Frontal cortex (tissue), 4 donors: ENCODE measurements around the gene APLP2. TPM values are rescaled to one million over a fixed set of nuclear protein-coding genes. Genes with fewer than 3 reads are reported as not detected.
"Not testable (repeated sequence)": the region's sequence is repeated elsewhere in the genome, so short reads cannot be mapped to it uniquely, and the experiment has no call there.

ENCODE experiments used
- DNase-seq, 2 donors: peaks; one replicate each; pipeline ENCODE4 v3.0.0; 2012; ENCODE audit warnings: low spot score in 2 of 2
- FAIRE-seq: peaks from 2 replicates; lab custom pipeline; 2012; peaks lifted over from hg19 to GRCh38; lab: Jason Lieb, UNC
- total RNA-seq: library from RNA; depleted of rRNA; stranded (reverse); fragments of >200 nt; gene quantifications from one replicate; pipeline ENCODE4 v1.2.3, GENCODE V29; 2014
- donor health status: control.
- donor health status: control.
- donor health status: control.

Gene APLP2
- total RNA-seq, 1 donor from 2014 or later: 241 TPM

DNA sequence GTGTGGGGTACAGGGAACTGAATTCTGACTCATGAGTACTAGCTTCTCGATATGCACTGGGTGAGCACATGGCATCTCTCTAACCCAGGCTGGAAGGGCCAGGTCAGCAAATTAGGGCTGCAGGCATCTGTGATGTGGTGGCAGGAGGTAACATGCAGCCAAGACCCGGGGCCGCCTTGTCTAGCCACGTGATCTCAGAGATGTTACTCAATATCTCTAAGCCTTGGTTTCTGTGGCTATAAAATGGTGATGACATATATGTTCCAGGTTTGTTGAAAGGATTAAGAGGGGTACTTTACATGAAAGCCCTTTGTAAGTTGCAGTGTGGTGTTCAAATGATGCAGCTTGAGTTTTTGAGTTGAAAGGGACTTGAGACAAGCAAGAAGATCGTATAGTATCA, 93.0 kb downstream of the APLP2 start:
- DNase-seq (no peak), FAIRE-seq (no peak)

DNA sequence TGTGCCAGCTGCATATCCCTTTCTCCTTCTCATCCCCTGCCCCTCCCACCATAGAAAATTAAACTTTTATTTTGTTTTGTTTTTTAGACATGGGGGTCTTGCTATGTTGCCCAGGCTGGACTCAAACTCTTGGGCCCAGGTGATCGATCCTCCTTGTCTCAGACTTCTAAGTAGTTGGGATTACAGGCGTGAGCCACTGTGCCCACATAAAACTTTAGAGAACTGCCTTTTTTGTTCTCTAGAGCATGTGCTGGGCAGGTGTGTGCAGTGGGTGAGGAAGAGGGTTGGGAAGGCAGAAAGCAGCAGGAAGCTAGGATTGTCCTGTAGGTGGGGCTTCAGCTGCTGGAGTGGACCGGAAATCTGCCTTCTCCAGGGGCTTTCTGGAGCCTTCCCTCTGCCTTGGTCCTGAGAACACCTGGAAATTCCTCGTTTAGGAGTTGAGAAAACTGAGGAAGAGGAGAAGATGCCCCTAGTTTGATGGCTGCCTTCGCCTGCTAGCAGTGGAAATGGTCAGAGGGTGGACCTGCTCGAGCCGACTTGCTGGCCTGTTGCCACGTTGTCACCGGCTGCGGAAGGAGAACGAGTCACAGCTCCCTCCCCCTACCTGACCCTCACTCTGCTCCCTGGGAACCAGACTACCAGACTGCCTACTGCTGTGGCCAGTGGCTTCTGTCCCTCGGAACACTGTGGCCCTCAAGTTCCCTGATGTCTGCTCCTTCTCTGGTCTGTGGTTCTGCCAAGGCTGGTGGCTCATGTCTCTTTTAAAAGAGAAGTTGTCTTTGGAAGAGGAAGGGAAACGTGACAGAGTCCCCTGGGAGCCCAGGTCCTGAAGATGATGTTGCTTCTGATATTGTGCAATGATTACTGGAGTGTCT, 93.9 kb downstream of the APLP2 start:
- FAIRE-seq (no peak), DNase-seq (no peak)

DNA sequence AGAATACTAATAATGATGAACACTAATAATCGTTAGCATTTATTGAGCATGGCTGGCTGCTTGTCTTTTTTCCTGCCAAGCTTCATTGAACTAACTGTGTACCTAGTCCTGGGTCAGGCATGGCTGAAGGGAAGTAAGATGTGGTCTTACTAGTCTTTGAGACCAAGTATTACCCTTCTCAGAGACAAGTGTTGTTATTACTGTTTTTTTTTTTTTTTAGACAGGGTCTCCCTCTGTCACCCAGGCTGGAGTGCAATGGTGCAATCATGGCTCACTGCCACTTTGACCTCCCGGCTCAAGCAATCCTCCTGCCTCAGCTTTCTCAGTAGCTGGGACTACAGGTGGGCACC, 94.5 kb downstream of the APLP2 start:
- FAIRE-seq: no peak

DNA sequence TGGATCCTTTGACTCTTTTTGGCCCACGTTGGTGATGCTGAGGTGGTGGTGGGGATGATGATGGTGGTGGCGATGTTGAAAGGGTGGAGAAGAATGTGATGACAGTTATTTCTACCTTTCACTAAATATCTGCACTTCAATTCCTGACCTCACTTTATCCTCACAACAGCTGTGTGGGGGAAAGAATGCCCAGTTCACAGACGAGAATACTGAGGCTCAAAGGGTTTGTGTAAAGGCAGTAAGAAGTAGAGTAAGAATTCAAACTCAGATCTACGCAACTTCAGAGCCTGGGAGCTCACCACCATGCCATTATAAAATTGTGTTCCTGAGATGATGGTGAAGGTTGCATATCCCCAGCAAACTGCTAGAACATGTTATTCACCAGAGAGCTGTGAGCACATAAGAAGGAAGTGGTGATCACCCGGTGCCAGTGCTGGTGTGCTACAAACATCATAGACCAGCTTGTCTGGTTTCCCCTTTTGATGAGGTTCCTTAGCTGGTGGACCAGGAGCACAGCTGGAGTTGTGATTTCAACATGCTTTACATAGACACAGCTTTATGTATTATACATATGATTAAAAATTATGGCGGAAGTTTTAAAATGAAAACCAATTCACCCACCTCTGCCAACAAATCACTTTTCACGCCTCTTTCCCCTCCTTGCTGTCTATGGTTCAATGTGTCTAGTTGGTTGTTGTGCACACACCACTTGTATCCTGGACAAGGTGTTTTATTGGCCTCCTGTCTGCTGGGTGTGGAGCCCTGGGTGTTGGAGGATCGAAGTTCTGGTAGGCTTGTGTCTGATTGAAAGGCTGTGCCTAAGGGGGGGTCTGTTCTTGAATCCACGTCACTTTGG, 96.1 kb downstream of the APLP2 start:
- no peak for DNase-seq
- no peak for FAIRE-seq

More for the DNA sequence above, 94.5 kb downstream of the APLP2 start:
- no peak for DNase-seq

DNA sequence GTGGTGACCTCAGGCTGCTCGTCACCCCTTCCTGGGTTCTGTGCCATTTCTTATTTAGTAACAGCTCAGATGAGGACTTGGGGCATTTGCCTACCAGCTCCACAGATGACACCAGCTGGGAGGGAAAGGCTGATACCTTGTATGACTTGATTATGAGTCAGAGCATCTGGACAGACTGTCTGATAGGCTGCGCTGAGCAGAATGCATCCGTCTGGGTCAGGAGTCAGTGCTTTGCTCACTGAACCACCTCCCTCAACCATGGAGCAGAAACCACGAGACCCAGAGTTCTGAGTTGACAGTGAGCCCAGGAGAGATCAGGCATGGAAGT, 96.7 kb downstream of the APLP2 start:
- FAIRE-seq: no peak
- no peak for DNase-seq

DNA sequence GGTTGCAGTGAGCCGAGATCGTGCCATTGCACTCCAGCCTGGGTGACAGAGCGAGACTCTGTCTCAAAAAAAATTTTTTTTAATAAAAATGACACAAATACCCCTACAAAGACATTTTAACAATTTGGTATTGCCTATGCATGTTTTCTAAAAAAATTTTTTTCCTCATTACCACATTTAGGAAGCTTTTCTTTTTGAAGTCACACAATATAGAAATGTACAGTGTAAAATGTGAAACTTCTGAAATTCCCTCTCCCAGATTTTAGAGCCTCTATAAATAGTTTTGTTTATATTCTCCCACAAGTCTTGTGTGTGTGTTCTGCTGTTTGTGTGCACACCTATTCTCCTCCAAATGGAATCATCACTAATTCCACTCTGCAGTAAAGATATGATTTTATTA, 97.5 kb downstream of the APLP2 start:
- DNase-seq (no peak), FAIRE-seq (no peak)

DNA sequence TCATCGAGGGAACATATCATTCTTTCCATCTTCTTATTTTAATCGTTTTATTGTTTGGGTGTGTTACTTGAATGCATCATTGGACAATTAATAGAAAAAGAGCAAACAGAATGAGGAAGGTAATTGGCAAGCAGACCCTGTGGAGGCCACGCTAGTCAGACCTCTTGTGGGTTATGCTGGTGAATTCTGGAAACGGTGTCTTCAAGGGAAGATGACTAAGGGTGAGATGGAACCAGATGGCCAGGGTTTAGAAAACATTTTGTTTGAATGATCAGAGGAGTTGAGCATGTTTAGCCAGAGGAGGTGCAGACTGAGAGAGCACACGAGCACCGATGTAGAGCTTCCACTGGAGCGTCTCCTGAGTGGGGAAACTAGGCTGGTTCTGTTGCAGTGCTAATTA, 98.4 kb downstream of the APLP2 start:
- FAIRE-seq (no peak), DNase-seq (no peak)

DNA sequence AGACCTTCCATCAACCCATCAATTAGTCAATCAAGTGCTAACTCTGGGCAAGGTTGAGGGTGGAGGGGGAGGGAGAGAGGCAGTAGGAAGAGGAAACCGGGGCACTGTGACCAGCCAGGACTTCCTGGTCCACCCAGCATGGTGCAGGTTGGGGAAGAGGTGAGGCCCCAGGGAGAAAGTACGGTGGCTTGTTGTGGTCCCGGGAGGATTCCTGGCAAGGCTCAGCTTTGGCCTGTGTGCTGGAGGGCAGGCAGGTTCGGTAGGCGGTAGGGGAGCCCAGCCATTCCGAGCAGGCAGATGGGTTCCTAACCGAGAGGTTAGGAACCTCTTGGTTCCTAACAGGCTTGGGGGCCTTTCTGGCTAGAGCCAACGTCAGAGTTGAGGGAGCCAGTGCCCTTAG, 100.7 kb downstream of the APLP2 start:
- DNase-seq (no peak), FAIRE-seq (no peak)

DNA sequence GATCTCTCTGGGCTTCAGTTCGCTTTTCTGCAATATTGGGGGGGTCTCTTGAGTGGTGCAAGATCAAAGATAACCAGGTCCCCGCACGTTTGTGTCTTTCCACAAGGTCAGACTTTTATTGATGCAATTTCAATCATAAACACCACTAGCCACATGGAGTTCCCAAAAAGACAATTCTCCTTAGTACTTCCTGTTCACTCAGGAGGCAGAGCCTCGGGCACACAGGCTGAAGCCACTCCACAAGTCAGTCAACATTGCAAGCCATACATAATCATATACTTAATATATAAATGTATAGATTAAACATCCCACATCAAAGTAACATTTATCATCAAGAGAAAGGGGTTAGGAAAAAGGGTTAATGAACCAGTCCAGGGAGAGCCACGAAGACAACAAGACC, 101.8 kb downstream of the APLP2 start:
- no peak for DNase-seq
- no peak for FAIRE-seq

DNA sequence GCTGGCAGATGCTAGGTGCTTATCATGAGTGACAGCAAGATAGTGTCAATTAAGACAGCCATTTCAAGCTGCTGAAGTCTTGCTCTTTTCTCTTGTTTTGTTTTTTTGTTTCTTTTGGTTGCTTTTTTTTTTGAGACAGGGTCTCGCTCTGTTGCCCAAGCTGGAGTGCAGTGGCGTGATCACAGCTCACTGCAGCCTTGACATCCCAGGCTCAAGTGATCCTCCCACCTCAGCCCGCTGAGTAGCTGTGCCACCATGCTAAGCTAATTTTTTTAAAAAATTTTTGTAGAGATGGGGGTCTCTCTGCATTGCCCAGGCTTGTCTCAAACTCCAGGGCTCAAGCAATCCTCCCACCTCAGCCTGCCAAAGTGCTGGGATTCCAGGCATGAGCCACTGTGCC, 102.3 kb downstream of the APLP2 start:
- DNase-seq, FAIRE-seq: not testable (repeated sequence)

DNA sequence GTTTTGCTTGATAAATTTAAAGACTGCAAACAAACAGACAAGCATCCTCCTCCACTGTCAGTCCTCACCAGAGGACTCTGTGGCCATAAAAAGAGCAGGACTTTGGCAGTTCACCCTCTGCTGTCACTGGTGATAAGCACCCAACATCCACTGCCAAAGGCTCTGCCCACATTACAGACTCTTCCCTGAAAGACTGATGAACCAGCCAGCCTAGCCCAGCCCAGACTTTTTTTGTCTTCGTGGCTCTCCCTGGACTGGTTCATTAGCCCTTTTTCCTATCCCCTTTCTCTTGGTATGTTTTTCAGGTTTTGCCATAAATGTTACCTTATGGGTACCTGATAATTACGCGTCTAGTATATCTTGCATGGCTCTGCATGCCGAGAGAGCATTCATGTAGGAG, 104.9 kb downstream of the APLP2 start:
- no peak for DNase-seq
- no peak for FAIRE-seq

DNA sequence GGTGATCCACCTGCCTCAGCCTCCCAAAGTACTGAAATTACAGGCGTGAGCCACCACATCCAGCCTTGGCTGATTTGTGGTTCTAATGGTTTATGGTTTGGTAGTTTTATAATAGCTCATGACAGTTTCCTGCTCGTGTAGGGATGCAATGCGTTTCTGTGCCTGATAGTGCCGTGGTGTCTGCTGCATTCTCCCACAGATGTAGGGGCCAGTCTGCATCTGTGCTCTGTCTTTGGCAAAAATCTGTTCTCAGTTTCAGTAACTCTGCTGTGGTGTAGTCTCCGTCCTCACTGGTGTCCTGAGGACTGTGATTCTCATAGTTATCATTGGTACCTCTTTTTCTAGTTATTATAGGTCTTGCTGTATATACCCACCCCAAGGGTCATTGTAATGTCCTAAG, 106.2 kb downstream of the APLP2 start:
- no peak for DNase-seq
- FAIRE-seq: no peak

DNA sequence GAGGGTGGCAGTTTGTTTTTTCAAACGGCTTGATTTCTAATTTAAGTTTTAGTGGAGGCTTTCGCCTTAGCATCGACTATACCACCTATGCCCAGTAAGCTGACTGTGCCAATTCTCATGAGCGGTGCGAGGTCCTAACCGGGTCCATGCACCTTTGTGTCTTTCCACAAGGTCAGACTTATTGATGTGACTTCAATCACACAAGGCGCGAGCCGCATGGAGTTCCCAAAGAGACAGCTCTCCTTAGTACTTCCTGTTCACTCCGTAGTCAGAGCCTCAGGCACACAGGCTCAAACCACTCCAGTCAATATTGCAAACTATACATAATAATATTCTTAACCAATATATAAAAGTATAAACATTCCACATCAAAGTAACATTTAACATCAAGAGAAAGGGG, 108.1 kb downstream of the APLP2 start:
- FAIRE-seq (no peak), DNase-seq (no peak)

DNA sequence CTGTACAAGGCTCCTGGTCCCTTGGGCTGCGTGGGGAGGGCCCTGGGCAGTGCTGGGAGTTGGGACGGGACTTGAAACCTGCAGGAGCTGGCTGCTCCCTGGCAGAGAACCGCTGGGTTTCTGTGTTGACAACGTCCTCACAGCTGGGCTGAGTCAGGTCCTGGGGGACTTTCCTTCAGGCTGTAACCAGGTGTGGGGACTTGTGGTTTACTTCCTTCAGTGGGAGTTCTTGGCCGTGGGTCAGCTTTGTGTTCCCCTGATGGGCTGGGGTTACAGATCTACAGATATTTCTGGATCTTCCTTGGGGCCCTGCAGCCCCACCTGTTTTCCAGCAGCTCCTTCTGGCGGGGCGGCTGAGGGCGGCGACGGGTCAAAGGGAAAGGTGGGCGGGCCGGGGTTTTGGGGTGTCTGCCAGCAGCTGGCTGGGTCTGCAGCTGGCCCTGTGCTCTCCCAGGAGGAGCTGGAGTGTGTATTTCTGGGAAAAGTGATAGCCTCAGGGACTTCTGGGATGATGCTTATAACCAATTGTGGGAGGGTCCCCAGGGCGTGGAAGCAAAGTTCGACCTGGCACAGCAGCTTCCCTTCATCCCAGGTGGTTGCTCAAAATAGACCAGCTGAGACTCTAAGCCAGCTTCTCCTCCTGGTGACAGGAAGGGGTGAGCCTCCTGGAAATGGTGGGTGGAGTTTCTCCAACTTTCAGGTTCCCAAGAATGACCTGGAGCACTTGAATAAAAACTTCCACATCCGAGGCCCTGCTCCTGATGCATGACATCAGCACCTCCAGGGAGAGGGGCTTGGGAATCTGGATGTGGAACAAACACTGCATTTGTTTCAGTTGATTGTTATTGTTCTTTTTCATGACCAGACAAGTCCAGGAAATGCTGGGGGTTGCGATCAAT, 109.0 kb downstream of the APLP2 start:
- FAIRE-seq (no peak), DNase-seq (no peak)

DNA sequence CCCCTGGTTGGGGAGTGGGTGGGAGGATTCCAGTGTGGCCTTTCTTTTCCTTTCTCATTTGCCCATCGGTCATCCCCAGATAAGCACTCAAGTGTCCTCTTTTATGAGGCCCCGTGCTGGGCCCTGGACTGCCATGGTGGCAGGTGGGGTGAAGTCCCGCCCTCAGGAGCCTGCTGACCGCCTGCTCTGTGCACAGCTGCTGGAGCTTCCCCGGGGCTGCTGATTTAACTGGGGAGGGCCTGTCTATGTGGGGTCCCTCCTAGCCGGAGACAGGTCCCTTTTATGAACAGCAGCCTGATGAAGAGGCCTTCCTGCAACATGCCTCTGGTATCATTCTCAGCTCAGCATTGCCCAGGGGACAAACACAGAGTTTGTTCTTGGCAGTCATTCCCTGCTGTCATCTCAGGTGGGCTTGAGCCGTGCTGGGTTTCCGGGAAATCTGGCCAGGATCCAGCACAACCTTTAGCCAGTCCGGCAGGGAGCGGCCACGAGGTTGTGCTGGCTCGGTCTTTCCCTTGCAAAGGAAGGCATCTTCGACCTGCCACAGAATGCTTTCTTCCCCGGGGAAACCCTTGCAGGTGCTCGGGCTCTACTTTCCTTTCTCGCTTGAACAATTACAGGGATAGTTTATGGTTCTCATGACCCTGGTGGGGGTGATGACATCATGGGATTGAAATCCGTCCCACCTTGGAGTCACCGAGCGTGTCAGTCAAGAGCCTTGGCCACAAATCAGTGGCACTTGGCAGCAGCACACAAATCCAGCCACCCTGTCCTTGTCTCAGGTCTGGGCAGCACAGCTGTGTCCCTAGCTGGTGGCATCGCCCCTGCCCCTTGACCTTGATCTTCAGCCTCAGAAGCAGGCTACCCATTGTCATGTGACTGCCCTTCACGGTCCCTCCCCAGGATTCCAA, 110.0 kb downstream of the APLP2 start:
- no peak for FAIRE-seq
- DNase-seq: no peak

DNA sequence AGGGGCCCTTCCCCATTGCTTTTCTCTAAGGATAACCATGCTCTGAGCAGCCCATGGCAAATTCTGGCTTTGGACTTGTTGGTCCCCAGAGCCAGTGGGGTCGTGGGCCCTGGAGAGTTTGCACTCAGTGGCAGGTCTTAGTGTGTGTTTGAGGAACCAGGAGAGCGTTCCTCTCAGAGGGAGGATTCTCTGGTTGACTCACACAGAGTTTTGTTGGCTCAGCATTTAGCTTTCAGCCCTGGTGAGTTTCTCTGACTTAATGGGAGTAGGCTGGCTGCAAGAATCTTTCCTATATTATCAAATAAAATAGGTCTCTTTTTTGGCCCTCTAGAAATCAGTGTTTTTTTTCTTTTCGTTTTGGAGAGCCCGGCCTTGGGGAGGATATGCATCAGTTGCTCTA, 110.8 kb downstream of the APLP2 start:
- no peak for DNase-seq
- no peak for FAIRE-seq

DNA sequence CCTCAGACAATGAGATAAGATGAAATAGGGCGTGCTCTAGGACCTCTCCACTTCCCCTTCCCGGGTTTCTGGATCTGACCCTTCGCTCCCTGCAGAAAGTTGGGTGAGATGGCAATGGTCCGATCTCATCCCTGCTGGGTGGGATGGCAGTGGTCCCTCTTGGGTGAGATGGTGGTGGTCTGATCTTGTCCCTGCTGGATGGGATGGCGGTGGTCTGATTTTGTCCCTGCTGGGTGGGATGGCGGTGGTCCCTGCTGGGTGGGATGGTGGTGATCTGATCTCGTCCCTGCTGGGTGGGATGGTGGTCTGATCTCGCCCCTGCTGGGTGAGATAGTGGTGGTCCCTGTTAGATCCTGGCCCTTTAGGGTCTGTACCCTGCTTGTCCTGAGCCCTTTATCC, 111.2 kb downstream of the APLP2 start:
- FAIRE-seq: no peak

DNA sequence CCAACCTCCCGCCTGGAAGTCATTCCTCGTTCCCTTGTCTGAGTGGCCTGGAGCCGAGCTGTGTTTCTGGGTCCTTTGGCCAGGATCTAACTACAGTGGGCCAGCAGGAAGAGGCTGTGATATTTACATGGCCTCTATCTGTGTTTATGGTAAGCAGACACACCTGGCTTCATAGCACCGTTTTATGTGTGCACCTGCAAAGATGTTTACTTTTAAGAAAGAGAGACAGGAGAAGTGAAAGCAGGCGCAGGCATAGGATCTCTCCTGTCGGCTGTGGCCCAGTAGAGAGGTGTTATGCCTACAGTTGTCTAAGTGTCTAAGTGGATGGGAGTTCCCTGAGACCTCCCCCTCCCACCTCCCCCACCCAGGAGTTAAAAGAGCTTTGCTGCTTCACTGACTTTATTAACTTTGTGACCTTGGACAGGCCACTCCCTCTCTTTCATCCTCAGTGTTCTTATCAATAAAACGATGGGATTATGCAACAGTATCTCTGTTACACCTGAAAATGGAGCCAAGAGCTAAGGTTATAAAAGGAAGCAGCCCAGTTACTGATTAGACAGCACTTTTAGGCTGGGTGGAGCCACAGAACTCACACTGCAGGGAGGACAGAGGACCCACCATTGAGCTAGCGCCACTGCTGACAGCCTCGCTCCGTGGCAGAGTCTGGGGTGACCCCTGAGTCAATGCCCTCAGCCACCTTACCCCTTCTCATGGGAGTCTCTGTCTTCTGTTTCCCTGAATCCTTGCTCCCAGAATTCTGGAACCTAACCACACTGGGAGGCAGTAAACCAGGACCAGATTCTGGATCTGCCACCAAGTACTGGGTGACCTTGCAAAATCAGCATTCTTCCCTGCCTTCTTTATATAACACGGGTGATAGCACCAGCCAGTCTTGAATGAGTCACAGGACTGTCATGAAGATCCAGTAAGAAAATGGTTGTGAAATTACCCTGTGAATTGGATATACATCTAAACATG, 111.9 kb downstream of the APLP2 start:
- FAIRE-seq: no peak

More for the DNA sequence above, 111.2 kb downstream of the APLP2 start:
- DNase-seq: no peak

More for the DNA sequence above, 111.9 kb downstream of the APLP2 start:
- DNase-seq: no peak
